Embryonic facial prominence (tissue), 1 donor: ENCODE data around the gene EDIL3.

Experiments used
- DNase-seq: peaks from one replicate; pipeline ENCODE4 v3.0.0-alpha.2; 2016; ENCODE audit errors: extremely low spot score

The EDIL3 gene

DNA sequence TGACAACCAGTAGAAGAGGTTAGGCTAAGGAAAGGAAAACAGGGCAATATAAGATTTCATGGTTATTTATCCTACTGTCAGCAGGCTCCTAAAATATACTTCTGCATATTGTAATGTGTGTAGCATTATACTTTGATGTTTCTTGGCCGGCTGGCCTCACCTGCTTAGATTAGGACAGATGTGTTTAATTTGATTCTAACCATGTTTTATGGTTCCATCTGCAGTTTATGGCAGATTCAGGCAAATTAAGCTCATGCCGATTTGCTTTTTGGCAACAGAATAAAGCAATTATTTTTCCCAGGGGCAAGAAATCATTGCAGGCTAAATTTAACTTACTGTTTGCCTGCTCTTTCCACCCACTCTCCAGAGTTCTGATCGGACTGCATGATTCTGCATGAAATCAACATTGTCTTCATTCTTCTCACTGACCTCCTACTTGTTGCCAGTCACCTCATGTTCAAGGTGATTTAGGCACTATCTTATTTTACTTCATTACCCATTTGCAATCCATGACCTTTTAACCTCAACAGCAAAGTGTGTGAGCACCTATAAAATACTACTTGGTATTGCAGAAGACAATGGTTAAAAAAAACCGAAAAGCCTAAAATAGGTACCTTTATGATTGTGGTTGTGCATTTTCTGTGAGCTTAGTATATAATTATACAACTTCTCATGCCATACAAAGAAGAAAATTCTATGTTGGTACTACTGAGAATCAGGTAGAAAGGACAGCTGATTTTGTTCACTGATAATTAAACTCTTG, 125.2 kb downstream of the EDIL3 start:
- DNase-seq: no peak

DNA sequence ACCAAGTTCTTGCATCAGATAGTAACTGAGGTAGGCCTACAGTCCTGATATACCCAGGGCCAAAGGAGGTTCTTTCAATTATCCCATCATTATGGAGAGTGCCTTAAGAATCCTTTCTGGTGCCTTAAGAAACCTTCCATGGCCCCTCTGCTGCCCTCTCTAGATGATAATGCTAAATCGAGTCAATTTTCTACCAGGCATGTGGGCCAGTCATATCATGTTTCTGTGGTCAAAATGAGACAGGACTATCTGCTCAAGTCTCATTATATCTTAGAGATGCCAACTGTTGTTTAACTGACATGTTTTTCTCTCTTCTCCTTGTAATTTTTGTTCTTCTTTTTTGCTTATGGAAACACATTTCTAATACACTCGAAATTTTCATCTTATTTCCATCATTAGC, 127.6 kb downstream of the EDIL3 start:
- no peak for DNase-seq

DNA sequence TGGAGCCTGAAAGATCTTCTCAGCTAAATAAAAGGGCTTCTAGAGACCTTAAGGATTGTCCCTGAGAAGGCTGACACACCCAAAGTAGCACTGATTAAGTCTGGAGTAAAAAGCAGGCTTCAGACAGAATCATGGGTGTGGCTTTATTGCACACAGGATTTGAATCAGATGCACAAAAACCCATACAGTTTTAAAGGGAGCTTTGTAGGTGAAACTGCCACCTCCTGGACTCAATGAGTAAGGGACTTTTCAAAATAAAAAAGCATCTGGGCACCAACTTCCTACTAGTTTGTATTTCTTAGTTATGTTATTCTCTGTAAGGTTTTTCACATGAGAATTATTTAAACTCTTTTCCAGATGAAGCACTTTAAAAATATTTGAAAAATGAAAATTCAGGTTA, 129.4 kb downstream of the EDIL3 start:
- no peak for DNase-seq

DNA sequence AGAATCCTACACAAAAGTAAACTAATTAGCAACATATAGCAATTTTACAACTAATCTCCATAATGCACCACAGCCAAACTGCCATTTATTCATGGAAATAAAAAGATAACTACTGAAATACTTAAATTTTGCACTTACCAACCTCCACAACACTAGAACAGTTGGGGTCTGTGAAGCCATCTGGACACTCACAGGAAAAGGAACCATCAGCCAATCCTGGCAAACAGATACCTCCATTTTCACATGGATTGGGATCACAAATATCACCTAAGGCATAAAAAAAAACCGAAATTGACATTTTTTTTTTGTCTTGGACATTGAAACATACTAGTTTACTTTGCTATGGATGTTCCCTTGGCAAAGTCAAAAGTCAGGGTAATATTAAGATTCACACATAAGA, 130.7 kb downstream of the EDIL3 start:
- DNase-seq: no peak

DNA sequence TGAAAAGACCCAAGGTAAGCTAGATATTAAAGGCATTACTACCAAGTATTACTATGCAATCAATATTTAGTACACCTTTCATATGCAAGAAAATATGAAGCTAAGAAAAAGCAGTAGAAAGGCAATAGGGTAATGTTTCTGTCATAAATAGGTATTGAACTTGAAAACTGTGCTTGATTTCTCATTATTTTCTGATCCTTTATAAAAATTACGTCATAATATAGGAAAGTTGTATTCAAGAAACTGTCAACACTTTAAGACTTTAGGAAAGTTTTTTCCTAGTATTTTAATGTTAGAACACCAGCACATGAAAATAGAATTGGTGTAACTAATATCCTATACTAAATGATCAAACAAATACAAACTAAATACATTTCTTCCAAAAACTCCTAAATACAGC, 133.2 kb downstream of the EDIL3 start:
- DNase-seq: no peak

DNA sequence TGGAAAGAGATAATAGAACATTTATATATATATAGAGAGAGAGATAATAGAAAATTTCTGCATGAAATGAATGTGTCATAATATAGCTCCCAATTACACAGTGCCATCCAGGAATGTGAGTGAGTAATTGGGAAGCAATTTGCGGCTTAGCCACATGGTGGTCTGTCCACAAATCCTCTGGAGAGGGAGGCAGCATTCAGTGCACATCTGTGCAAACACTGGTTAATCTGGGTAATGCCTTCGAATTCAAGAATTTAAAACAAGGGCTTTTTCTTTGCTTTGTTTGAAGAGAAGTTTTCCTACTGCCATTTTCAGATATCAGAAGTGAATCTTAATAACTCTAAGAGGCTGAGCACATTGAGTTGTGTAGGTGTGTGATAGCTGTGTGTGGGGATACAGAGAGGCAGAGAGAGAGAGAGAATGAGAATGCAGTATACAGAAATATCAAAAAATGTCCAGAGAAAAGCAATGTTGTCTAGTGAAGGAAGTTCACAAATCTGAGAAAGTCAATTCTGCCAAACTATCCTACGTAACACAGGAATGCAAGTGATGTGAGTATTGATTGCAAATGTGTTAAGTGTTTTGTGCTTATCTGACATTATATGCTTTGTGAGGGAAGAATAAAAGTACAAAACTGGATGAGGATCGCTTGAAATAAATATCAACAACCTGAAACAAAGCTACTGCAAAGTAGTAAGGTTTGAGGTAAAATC, 134.6 kb downstream of the EDIL3 start:
- no peak for DNase-seq

DNA sequence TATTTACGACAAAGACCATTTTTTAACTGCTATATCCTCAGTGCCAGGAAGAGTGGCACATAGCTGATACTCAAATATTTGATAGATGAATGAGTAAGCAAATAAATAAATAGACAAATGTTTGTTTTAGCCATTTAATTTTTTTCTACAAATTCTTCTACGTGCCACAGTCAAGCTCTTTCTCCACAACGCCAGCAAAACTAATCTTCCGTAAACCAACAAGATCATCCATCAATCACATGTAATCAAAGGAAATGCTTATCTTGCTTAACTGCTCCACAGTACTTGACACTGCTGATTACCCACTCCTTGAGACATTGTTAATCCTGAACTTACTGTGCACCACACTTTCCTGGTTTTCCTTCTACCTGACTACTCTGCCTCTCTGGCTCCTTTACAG, 136.7 kb downstream of the EDIL3 start:
- DNase-seq: no peak

DNA sequence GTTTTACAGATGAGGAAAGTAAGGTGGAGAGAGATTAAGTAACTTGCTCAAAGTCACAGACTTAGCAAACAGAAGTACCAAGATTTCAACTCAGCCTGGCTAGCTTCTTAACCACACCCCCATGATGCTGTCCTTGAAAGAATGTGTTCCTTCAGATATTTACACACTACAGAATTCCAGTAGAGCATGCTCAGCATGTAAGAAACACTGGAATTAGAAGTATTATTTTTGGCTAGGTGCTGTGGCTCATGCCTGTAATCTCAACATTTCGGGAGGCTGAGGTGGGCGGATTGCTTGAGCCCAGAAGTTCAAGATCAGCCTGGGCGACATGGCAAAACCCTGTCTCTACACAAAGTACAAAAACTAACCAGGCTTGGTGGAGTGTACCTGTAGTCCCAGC, 142.4 kb downstream of the EDIL3 start:
- no peak for DNase-seq

DNA sequence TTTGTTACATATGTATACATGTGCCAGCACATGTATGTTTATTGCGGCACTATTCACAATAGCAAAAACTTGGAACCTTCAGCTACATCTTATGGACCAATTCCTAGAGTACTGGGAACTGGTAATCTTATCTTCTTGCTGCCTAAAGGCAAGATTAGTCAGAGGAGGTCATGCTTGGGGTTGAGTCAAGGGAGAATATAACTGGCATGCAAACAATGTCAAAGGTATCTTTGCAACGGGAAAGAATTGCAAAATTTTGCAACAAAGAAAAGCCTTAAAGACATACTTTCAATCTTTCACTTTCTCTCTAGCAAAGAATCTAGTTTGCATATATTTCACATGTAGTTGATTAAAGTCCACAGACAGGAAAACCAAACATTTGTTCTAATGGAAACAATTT, 145.2 kb downstream of the EDIL3 start:
- no peak for DNase-seq

DNA sequence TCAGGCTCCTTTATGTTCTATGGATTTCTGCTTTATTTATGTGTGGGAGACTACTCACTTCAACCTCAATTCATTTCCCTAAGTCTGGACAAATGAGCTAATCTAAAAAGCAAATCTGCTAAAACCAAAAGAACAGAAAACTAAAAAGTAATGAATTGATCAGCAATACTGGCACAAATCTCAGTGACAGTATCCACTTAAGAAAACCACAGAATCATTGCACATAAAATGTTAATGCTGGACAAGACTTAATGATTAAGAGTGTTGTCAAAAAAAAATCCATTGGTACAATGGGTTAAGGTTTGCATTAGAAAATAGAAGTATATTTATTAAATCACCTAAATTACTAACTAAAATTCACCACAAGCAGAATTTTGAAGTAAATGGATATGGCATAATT, 147.6 kb downstream of the EDIL3 start:
- DNase-seq: no peak

DNA sequence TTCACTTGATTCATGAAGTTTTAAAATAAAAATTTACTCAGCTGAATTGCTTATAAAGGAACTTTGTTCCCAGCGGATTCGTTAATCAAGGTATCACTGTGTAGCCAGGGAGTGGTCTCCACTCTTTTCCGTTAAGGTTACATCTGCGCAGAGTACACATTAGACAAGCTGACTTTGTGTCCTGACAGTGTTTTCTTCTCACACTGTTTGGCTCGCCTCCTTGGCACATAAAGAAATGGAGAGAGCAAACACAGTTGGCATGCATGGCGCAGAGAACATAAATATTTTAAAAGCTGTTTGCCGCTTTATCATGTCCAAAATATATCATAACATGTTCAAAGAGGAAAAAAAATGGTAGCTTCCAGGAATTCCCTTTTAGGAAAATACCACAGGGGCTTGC, 153.2 kb downstream of the EDIL3 start:
- no peak for DNase-seq

DNA sequence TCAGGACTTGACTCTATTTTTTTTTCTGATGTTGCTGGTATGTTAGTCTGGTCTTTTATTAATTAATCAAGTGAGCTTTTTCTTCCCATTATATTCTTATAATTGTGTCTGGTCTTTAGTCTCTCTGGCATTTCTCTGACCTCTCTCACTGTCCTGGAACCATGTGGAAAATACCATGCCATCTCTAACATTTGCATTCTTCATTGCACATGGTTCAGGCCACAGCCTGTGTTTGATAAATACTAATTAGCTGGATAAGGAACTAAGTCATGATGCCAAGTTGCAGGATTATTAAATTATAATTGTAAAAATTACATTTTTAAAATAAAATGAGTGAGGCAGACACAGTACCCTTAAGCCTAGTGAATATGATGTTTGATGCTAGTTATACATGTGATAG, 155.6 kb downstream of the EDIL3 start:
- DNase-seq: no peak

DNA sequence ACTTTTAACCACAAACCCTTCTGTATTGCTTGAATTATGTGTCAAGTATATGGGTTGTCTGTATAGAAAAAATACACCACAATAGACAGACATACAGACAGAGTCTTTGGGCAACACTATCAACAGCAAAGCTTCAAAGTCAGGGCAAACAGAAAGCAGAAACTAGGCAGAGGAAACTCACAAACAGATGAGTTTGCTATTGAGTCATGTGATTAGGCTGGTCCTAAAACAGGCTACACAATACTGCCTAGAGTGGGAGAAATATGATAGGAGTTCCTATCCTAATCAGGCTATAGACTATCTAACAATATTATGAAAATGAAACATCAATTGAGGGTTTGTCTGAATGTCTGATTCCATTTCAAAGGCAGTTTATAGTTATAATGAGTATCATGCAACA, 156.4 kb downstream of the EDIL3 start:
- no peak for DNase-seq

DNA sequence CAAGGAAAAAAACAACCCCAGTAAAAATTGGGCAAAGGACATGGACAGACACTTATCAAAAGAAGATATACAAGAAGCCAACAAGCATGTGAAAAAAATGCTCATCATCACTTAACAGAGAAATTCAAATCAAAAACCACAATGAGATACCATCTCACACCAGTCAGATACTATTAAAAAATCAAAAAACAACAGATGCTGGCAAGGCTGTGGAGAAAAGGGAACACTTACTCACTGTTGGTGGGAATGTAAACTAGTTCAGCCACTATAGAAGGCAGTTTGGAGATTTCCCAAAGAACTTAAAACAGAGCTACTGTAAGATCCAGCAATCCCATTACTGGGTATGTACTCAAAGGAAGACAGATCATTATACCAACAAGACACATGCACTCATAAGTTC, 157.4 kb downstream of the EDIL3 start:
- no peak for DNase-seq

DNA sequence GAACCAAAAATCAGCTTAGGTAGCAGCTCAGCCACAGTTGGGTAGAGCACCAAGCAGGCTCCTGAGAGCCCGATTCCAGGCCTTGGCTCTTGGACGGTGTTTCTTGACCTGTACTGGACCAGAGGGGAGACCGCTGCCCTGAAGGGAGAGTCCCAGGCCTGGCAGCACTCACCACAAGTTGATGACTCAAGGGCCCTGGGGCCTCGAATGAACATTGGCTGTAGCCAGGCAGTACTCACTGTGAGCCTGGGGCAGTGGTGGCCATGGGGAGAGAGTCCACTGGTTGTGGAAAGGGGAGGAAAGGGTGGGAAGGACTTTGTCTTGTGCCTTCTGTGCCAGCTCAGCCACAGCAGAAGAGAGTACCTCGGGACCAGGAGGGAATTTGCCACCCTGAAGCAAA, 166.1 kb downstream of the EDIL3 start:
- DNase-seq: no peak

DNA sequence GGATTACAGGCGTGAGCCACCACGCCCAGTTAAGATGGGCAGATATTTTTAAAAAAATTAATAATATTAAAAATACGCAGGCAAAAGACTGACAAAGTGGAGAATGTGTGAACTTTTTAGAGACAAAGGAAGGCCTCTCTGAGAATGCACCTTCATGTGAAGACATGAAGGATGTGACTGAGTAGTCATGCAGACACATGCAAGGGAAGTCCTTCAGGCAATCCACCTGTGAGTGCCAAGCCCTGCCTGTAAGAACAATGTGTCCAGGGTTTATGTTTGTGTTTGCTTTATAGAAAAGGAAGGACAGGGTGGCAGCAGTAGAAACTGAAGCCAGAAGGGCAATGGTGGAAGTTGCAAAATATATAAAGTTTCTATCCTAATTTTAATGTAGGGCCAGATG, 169.2 kb downstream of the EDIL3 start:
- no peak for DNase-seq

DNA sequence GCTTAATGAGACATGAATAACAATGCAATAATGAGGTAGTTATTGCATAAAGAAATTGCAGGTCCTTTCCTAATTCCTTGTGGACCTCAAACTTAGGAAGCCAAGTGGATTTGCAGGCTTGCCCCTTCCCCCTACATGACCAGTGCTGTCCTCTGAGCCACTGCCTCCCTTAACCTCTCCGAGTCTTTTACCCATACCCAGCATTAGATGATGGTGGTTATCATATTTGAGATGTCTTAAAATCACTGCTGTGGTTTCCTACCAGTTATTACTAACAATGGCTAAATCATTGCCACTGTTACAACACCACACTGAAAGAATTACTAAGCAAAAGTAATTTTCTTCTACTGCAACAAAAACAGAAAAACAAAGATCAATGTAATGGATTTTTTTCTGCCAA, 170.8 kb downstream of the EDIL3 start:
- no peak for DNase-seq

DNA sequence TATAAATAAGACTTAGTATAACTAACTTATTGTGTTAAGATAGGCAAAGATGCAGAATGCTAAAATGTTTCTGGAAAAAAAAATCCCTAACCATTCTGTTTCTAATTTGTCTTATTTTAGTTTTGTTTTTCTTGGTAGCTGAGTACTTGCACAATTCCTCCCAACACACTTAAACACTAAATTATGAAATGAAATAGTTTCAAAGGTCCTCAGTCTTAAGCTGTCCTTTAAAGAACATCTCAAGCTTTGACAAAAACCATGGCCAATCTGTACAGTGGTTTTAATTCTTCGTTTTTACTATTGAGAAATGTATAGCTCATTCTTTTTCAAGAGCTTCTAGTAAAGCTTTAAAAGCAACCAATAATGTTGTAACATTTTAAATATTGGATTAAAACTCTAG, 171.5 kb downstream of the EDIL3 start:
- DNase-seq: no peak

DNA sequence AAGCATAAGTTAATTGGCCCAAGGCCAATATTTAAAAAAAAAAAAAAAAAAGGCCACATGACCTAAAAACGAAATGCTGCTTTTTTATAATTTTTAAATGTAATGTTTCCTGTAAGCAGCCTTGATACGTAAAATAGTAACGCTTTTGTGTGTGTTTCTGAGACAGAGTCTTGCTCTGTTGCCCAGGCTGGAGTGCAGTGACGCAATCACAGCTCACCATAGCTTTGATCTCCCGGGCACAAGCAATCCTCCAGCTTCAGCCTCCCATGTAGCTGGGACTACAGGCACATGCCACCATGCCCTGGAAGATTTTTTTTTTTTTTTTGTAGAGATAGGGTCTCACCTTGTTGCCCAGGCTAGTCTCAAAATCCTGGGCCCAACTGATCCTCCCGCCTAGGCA, 179.9 kb downstream of the EDIL3 start:
- no peak for DNase-seq

DNA sequence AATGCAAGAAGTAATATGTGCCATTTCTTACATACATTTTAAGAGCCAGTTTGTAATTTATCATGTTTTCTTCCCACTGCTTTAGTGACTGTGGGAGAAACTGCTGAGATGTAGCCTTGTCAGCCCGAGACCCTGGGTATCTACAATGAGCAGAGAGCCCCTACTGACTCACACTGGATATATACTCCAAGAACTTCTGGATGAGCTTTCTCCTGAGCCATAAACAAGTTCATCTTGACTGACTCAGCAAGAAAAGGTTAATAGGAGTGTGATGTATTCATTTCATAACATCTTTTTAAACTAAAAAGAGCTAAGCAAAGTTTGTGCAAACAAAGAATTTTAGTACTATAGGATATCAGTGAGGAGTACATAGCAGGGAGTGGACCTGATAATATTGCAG, 182.5 kb downstream of the EDIL3 start:
- no peak for DNase-seq

DNA sequence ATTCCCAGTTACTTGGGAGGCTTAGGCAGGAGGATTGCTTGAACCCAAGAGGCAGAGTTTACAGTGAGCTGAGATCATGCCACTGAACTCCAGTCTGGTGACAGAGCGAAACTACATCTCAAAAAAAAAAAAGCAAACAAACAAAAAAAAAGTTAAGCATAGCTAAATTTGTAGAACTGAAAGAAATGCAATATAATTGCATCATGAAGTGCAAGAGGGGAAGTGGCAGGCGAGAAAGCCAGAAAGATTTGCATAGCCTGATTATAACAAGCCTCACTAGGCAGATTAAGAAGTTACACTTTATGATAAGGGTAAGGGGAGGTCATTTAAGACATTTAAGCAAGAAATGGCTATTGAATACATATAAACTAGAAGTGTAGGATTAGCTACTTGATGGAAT, 187.1 kb downstream of the EDIL3 start:
- DNase-seq: no peak

DNA sequence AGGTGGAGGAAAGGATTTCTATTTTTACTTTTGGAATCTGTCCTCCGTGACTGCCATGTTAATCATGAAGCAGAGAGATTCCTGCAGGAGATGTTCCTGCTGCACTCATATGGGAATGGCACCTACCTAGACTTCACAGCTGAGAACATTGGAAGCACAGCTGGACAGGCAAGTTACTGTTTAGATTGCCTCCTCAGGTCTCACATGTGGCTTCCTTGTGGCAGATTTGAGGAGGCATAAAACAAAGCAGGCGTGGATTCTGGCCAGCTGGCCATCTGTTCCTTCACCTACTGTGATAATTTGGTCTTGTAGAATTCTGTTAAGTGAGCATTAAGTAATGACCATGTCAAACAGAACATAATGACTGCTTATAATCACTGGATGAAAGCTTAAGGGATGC, 193.4 kb downstream of the EDIL3 start:
- DNase-seq: no peak

DNA sequence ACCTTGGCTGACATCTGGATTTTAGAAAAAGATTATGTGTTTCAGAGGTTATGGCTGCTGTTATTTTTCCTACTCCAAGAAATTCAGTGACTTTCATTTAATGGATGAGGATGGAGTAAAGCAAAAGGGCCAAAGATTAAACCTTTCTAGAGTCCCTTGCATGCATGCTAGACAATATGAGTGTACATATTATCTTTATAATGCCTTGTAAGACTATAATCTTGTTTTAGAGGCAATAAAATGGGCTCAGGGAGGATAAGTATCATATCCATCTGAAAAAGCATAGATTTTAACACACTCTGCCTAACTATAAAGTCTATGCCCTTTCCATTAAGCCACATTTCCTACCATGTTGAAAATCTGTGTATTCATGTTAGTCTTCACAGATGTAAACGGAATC, 199.8 kb downstream of the EDIL3 start:
- no peak for DNase-seq

DNA sequence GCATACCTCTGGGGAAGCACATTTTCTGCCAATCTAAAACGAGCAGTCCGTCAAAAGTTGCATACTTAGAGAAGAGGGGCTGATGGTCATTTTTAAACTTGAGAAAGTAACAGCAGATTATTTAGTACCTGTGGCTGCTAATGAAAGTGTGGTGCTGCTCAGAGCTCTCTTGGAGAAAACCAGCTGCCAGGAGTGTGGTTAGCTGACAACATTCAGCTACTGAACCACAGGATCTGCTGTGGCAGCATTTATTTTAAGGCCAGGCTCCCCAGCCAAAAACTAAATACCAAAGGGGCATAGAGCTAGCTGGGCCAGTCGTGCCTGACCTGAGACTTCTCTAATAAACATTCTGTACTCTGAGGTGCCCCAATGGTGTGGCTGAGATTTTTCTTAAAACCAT, 203.6 kb downstream of the EDIL3 start:
- no peak for DNase-seq
